Mononuclear cell (primary cell): ENCODE data around the gene SYTL4. TPM values are rescaled to one million over a fixed set of nuclear protein-coding genes. Genes with fewer than 3 reads are reported as not detected.

Experiments
- H3K27me3 ChIP-seq: 2 replicates; pipeline ENCODE4 v1.6.0; 2011; ENCODE audit warnings: low read length, control low read depth; ENCODE audit not compliant: insufficient read depth
- H3K4me1 ChIP-seq: 2 replicates; pipeline ENCODE4 v1.5.1; 2011; ENCODE audit warnings: mild to moderate bottlenecking, low read length, control low read depth; ENCODE audit not compliant: insufficient read depth
- H3K4me3 ChIP-seq: 2 replicates; pipeline ENCODE4 v1.5.1; 2011; ENCODE audit warnings: mild to moderate bottlenecking, low read length, moderate library complexity
- H3K9me3 ChIP-seq: 2 replicates; pipeline ENCODE4 v1.5.1; 2011; ENCODE audit warnings: low read depth, mild to moderate bottlenecking, control low read depth, low read length
- total RNA-seq: library from RNA; depleted of rRNA; stranded (reverse); fragments of >200 nt; gene quantifications from one replicate; pipeline ENCODE4 v1.2.3, GENCODE V29; 2012

SYTL4 gene
- total RNA-seq, 1 donor, result 2.2 TPM

DNA sequence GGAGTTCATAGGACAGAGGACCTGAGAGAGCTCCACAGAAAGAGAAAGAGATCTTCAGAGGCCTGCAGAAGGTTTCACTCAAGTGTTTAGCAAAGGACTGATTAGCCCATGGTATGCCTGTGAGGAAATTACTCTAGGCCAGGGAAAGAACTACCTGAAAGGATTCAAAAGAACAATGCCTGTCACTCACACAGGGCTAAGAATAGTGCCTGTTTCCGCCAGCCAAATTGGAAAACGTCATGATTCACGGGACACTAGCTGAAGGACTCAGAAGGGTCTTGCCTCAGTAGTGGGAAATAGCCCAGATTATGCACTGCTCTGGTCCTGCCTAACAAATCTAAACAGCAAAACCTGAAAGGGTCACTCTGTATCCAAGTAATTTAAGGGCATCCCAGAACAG, 21.1 kb downstream of the SYTL4 start:
- Histone ChIP-seq H3K27me3 (no peaks in the 10 kb centered on the region), H3K4me3 (no peak overlapping the region), H3K9me3 (no peaks in the 10 kb centered on the region)

GRCh38 chrX:100704581-100705203, 27.2 kb downstream of the SYTL4 start:
- Histone ChIP-seq H3K4me1 (no peaks in the 10 kb centered on the region), H3K9me3 (no peaks in the 10 kb centered on the region), H3K27me3 (no peaks in the 10 kb centered on the region), H3K4me3 (no peak overlapping the region)

More for the DNA sequence above, 21.1 kb downstream of the SYTL4 start:
- H3K4me1 ChIP-seq, result no peaks in the 10 kb centered on the region

- Histone ChIP-seq H3K27me3 (no peaks in the 10 kb centered on the region), H3K4me3 (no peak overlapping the region), H3K9me3 (no peaks in the 10 kb centered on the region), H3K4me1 (no peaks in the 10 kb centered on the region)
These were observed 31.1 kb downstream of the SYTL4 start for GRCh38 chrX:100700809-100701208.

DNA sequence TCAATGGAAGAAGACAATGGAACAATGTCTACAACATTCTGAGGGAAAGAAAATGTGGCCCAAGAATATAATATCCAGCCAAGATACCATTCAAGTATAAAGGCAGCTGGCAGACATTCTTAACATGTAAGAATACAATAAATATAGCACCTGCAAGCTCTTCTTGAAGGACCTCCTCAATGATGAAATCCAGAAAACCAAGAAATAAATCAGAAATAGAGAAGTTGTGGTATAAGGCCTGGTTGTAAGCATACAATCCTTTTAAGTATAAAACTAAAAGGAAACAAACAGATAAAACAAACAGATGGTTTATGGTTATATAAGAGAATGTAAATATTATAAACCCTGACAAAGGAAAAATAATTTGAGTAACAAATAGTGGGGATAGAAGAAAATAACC, 33.4 kb downstream of the SYTL4 start:
- Histone ChIP-seq H3K27me3 (no peaks in the 10 kb centered on the region), H3K9me3 (no peaks in the 10 kb centered on the region), H3K4me3 (no peak overlapping the region), H3K4me1 (no peaks in the 10 kb centered on the region)

DNA sequence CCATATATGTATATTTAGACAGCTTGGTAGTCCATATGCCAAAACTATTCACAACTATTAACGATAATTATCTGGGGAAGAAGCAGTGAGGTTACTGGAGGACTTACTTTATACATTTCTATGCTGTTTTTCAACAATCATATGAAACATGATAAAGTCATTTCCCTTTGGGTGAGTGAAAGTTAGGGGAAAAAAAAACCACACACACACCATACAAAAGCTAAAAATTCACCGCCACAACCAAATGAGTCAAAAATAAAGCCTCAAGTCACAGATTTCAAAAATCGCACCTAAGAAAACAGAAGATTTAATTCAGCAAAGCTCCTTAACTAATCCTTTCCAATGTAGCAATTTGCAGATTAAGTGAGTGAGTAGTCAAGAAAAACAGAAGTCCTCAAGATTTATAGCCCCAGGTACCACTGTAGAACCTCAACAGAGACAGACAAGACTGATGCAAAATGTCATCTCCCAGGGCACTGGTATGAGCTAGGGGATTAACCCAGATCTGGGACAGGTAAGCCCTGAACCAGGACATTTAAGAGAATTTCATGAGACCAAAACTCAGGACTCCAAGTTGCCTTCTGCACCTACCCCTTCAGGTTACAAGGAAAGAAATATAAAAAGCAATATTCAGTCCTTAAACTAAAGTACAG, 35.1 kb downstream of the SYTL4 start:
- Histone ChIP-seq H3K4me1 (no peaks in the 10 kb centered on the region), H3K9me3 (no peaks in the 10 kb centered on the region), H3K27me3 (no peaks in the 10 kb centered on the region), H3K4me3 (no peak overlapping the region)

DNA sequence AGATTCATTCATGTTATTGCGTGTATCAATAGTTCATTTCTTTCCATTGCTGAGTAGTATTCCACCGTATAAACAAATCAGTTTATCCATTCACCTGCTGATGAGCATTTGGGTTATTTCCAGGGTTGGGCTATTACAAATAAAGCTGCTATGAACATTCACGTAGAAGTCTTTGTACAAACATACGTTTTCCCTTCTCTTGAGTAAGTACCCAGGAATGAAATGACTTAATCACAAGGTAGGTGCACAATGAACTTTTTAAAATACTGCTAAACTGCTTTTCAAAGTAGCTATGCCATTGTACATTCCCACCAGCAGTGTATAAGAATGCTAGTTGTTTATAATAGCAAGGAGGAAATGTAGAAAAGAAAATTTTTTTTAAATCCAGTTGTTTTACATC, 35.9 kb downstream of the SYTL4 start:
- no peaks in the 10 kb centered on the region for H3K27me3 ChIP-seq
- no peaks in the 10 kb centered on the region for H3K9me3 ChIP-seq
- no peaks in the 10 kb centered on the region for H3K4me1 ChIP-seq
- no peak overlapping the region for H3K4me3 ChIP-seq

DNA sequence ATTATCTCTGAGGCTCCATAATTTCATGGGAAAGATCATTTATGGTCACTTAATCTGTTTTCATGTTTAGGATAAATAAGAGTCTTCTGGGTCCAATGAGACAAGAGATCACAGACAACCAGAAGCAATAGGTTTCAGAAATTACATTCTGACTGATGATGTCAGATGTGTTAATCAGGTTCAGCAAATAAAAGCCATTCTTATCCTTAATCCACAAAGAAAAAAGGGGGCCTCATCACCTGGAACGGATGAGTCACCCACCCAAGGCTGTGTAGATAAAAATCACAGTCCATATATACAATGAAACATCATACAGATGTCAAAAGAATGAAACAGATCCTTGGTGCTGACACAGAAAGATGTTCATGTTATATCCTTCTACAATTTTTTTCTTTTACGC, 36.6 kb downstream of the SYTL4 start:
- Histone ChIP-seq H3K4me1 (no peaks in the 10 kb centered on the region), H3K27me3 (no peaks in the 10 kb centered on the region), H3K4me3 (no peak overlapping the region), H3K9me3 (no peaks in the 10 kb centered on the region)

DNA sequence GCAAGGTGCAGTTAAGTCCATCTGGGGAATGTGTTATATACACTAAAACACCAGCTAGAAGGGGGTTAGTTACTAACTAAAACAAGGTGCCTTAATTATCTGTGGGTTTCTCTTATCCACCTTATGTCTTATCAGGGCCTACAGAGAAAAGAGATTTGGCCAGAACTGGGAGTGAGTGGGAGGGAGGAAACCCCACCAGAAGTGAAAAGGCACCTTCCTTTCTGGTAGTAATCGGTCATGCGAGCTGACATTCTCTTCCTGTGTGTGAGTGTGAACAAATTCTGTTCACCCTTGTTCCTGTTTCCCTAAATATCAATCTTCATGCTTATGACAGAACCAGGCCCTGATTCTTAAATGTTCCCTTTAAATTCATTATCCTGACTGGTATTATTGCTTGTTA, 44.4 kb downstream of the SYTL4 start:
- Histone ChIP-seq H3K9me3 (no peaks in the 10 kb centered on the region), H3K27me3 (no peaks in the 10 kb centered on the region), H3K4me3 (no peak overlapping the region), H3K4me1 (peaks cover 6% of the 10 kb centered on the region)

DNA sequence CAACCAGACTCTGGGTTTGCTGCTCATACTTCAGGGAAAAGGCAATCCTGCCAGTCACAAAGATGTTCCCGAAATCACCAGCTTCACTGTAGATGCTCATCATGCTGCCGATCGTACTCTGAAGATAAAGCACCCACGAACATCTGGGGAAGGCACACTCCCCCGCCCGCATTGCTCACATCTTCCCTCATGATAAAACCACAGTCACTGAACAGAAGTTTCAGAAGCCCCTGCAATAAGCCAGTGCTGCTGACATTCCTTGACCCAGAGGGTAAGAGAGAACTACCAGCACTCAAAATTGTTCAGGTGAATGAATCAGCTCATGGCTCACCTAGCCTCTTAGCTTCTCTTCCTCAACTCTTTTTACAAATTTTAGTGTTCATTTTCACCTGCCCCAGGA, 44.8 kb downstream of the SYTL4 start:
- H3K4me1 ChIP-seq, result peaks cover 6% of the 10 kb centered on the region
- H3K4me3 ChIP-seq, result no peak overlapping the region
- no peaks in the 10 kb centered on the region for H3K27me3 ChIP-seq
- H3K9me3 ChIP-seq, result no peaks in the 10 kb centered on the region

- no peak overlapping the region for H3K4me3 ChIP-seq
- peaks cover 6% of the 10 kb centered on the region for H3K4me1 ChIP-seq
- H3K9me3 ChIP-seq, result no peaks in the 10 kb centered on the region
- no peaks in the 10 kb centered on the region for H3K27me3 ChIP-seq
These were observed 46.0 kb downstream of the SYTL4 start for GRCh38 chrX:100685997-100686305.

- no peaks in the 10 kb centered on the region for H3K27me3 ChIP-seq
- H3K4me3 ChIP-seq, result no peak overlapping the region
- H3K9me3 ChIP-seq, result no peaks in the 10 kb centered on the region
- peaks cover 6% of the 10 kb centered on the region for H3K4me1 ChIP-seq
These were observed 46.5 kb downstream of the SYTL4 start for GRCh38 chrX:100685284-100685996.

GRCh38 chrX:100682939-100683338, 49.0 kb downstream of the SYTL4 start:
- peaks cover 6% of the 10 kb centered on the region for H3K4me1 ChIP-seq
- H3K27me3 ChIP-seq, result no peaks in the 10 kb centered on the region
- H3K9me3 ChIP-seq, result no peaks in the 10 kb centered on the region
- H3K4me3 ChIP-seq, result no peak overlapping the region

GRCh38 chrX:100681599-100681998, 50.3 kb downstream of the SYTL4 start:
- Histone ChIP-seq H3K27me3 (no peaks in the 10 kb centered on the region), H3K9me3 (no peaks in the 10 kb centered on the region), H3K4me3 (no peak overlapping the region), H3K4me1 (peaks cover 2% of the 10 kb centered on the region)

DNA sequence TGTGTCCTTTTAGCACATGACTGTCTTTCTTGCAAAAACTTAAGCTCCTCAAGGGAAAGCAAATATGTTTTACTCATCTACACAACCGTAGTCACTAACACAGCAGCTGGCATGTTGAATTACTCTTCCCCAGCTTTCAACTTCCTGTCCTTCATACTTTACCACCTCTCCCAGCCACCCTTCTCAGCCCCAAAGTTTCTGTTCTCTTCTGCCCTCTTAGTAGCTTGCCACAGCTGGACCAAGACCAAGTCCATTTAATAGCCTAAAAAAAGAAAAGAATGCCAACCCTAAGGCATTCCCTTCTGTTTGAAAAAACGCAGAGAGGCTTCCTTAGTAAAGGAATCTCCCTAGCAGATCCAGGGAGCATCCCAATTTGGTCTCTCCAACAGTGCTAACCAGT, 51.2 kb downstream of the SYTL4 start:
- Histone ChIP-seq H3K4me1 (no peaks in the 10 kb centered on the region), H3K9me3 (no peaks in the 10 kb centered on the region), H3K4me3 (no peak overlapping the region), H3K27me3 (no peaks in the 10 kb centered on the region)

DNA sequence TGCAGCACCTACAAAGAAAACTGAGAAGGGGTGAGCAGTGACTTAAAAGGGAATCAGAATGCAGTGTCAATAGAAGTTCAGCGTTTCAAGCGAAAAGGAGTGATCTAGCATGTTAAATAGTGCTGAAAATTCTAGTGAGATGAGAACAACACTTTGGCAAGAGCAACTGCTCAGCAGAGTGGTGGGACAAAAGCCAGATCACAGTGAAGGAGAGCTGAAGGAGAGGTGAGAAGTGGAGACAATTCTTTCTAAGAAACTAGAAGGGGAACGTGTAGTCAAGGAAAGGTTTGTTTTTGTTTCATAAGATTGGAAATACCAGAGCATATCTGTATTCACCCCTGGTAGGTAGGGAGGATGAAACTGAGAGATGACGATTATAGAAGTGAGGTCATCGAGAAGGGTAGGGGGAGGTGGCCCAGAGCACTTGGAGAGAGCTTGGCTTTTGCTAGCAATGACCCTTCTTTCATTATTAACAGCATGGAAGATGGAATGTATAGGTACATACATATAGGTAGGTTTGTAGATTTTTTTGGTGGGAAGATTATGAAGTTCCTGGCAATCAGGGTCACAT, 54.2 kb downstream of the SYTL4 start:
- no peak overlapping the region for H3K4me3 ChIP-seq
- no peaks in the 10 kb centered on the region for H3K27me3 ChIP-seq
- H3K4me1 ChIP-seq, result peaks cover 5% of the 10 kb centered on the region
- H3K9me3 ChIP-seq, result no peaks in the 10 kb centered on the region
